ENCODE results near the gene LRRC15. TPM values are rescaled to one million over a fixed set of nuclear protein-coding genes. Genes with fewer than 3 reads are reported as not detected.

LRRC15 gene
- polyA plus RNA-seq, 1 donor = 0.03 TPM

Other genes with a start within 250 kb of the LRRC15 start
- 53.9 TPM for gene HES1, start 233.6 kb downstream of the LRRC15 start, polyA plus RNA-seq
- gene CPN2, start 18.4 kb downstream of the LRRC15 start, polyA plus RNA-seq = 0.09 TPM
- 0.33 TPM for gene GP5, start 29.5 kb upstream of the LRRC15 start, polyA plus RNA-seq
- gene ATP13A3, start 117.3 kb upstream of the LRRC15 start, polyA plus RNA-seq = 64.6 TPM

Measured in large intestine (tissue), 1 donor.